AG10803 (cell line): Measurements from ENCODE around the gene CMC2.

Experiments
- DNase-seq: peaks from one replicate; pipeline ENCODE4 v3.0.0; 2010; ENCODE audit warnings: low read depth
- H3K4me3 ChIP-seq: 2 replicates; pipeline ENCODE4 v1.5.1; 2011; ENCODE audit warnings: mild to moderate bottlenecking, low read length, control low read depth
- TF ChIP-seq, protein P1 (sequence below): conservative IDR thresholded peaks from 2 replicates; pipeline ENCODE4 v1.5.1; 2011; ENCODE audit warnings: mild to moderate bottlenecking, low read length, control low read depth, inconsistent platforms

Gene CMC2

GRCh38 chr16:81036751-81037350, 30.2 kb upstream of the CMC2 start:
- TF ChIP-seq, protein P1, sequence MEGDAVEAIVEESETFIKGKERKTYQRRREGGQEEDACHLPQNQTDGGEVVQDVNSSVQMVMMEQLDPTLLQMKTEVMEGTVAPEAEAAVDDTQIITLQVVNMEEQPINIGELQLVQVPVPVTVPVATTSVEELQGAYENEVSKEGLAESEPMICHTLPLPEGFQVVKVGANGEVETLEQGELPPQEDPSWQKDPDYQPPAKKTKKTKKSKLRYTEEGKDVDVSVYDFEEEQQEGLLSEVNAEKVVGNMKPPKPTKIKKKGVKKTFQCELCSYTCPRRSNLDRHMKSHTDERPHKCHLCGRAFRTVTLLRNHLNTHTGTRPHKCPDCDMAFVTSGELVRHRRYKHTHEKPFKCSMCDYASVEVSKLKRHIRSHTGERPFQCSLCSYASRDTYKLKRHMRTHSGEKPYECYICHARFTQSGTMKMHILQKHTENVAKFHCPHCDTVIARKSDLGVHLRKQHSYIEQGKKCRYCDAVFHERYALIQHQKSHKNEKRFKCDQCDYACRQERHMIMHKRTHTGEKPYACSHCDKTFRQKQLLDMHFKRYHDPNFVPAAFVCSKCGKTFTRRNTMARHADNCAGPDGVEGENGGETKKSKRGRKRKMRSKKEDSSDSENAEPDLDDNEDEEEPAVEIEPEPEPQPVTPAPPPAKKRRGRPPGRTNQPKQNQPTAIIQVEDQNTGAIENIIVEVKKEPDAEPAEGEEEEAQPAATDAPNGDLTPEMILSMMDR: no peak
- H3K4me3 ChIP-seq: peak overlapping the region; percentile 72
- peak; percentile 24 for DNase-seq

GRCh38 chr16:81035975-81036750, 29.5 kb upstream of the CMC2 start:
- peak overlapping the region; percentile 72 for H3K4me3 ChIP-seq
- TF ChIP-seq, protein P1: no peak
- peak; percentile 26 for DNase-seq

GRCh38 chr16:81035398-81035974, 28.8 kb upstream of the CMC2 start, which contains the start of gene ATMIN:
Gene ATMIN (plus strand): TSS chr16:81035842. CDS start chr16:81035871, 29 bp downstream.
- peak within 1 kb of the TSS; percentile 72 for H3K4me3 ChIP-seq
- TF ChIP-seq, protein P1: peak; percentile 70
- DNase-seq: peak; percentile 80

DNA sequence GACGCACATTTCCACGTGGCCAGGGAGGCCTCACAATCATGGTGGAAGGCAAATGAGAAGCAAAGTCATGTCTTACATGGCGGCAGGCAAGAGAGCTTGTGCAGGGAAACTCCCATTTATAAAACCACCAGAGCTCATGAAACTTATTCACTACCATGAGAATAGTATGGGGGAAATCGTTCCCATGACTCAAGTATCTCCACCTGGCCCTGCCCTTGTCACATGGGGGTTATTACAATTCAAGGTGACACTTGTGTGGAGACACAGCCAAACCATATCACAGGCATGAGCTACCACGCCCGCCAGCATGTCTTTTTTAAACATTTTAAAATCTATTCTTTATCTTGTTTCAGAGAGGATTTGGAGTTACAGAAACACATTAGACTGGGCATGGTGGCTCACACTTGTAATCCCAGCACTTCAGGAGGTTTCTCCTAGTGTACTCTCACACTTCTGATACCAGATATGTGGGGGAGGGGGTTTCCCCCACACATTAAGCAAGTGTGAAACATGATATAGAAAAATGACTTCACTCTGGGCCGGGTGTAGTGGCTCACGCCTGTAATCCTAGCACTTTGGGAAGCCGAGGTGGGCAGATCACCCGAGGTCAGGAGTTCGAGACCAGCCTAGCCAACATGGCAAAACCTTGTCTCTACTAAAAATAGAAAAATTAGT, 23.4 kb upstream of the CMC2 start:
- DNase-seq: no peak
- H3K4me3 ChIP-seq: no peak overlapping the region
- TF ChIP-seq, protein P1: no peak

- DNase-seq: no peak
- TF ChIP-seq, protein P1: no peak
Observed at GRCh38 chr16:81026429-81026828, 19.7 kb upstream of the CMC2 start.

GRCh38 chr16:81018496-81018895, 11.8 kb upstream of the CMC2 start:
- no peak for DNase-seq
- H3K4me3 ChIP-seq: no peak overlapping the region

More at GRCh38 chr16:81026429-81026828, 19.7 kb upstream of the CMC2 start:
- H3K4me3 ChIP-seq: no peak overlapping the region

More at GRCh38 chr16:81018496-81018895, 11.8 kb upstream of the CMC2 start:
- TF ChIP-seq, protein P1: no peak
